Loucy (cell line): ENCODE results near the gene ITPK1.

Source experiments
- H2AFZ ChIP-seq: fragments of 200-600 bp; sonication (generic); 2 replicates; pipeline ENCODE4 v1.6.0; 2016; ENCODE audit warnings: antibody characterized with exemption, mild to moderate bottlenecking, low read length, moderate library complexity
- H3F3A ChIP-seq: fragments of 200-600 bp; 2 replicates; pipeline ENCODE4 v1.6.0; 2016; ENCODE audit warnings: antibody characterized with exemption, low read depth, mild to moderate bottlenecking
- H3K27me3 ChIP-seq: fragments of 200-600 bp; sonication (generic); 2 replicates; pipeline ENCODE4 v1.6.1; 2014; ENCODE audit warnings: low read length, mild to moderate bottlenecking; ENCODE audit not compliant: insufficient read depth, poor library complexity, severe bottlenecking
- H3K36me3 ChIP-seq: fragments of 200-600 bp; sonication (generic); 2 replicates; pipeline ENCODE4 v1.6.1; 2016; ENCODE audit warnings: low read length; ENCODE audit not compliant: insufficient read depth
- H3K4me1 ChIP-seq: fragments of 200-600 bp; sonication (generic); 2 replicates; pipeline ENCODE4 v1.5.1; 2014; ENCODE audit warnings: low read length, mild to moderate bottlenecking; ENCODE audit not compliant: insufficient read depth, poor library complexity, severe bottlenecking
- H3K4me2 ChIP-seq: fragments of 200-600 bp; sonication (generic); 2 replicates; pipeline ENCODE4 v1.6.0; 2014; ENCODE audit warnings: antibody characterized with exemption, low read length, low read depth, mild to moderate bottlenecking; ENCODE audit not compliant: poor library complexity, severe bottlenecking
- H3K4me3 ChIP-seq: fragments of 200-600 bp; sonication (generic); 2 replicates; pipeline ENCODE4 v1.5.1; 2014; ENCODE audit warnings: low read length, mild to moderate bottlenecking, mixed read lengths; ENCODE audit not compliant: poor library complexity, severe bottlenecking
- H3K79me2 ChIP-seq: fragments of 200-600 bp; sonication (generic); 2 replicates; pipeline ENCODE4 v1.6.1; 2014; ENCODE audit warnings: low read length; ENCODE audit not compliant: insufficient read depth
- H3K9ac ChIP-seq: fragments of 200-600 bp; sonication (generic); 2 replicates; pipeline ENCODE4 v1.6.0; 2014; ENCODE audit warnings: mild to moderate bottlenecking, low read depth, low read length, moderate library complexity; ENCODE audit not compliant: poor library complexity, severe bottlenecking
- H3K9me2 ChIP-seq: fragments of 200-600 bp; sonication (generic); replicated peaks from 2 replicates; pipeline ENCODE4 v1.6.1; 2016; ENCODE audit warnings: low read depth, low read length, mixed read lengths
- H3K9me3 ChIP-seq: fragments of 200-600 bp; sonication (generic); 2 replicates; pipeline ENCODE4 v1.6.1; 2014; ENCODE audit warnings: mild to moderate bottlenecking, antibody characterized with exemption, low read length, low read depth; ENCODE audit not compliant: insufficient read depth
- H4K20me1 ChIP-seq: fragments of 200-600 bp; sonication (generic); 2 replicates; pipeline ENCODE4 v1.6.0; 2014; ENCODE audit warnings: antibody characterized with exemption, low read length, mild to moderate bottlenecking; ENCODE audit not compliant: insufficient read depth, poor library complexity, severe bottlenecking
- EZH2phosphoT487 ChIP-seq: fragments of 200-600 bp; IDR thresholded peaks from 2 replicates; pipeline ENCODE4 v1.6.1; 2018; ENCODE audit warnings: antibody characterized with exemption, mild to moderate bottlenecking, moderate library complexity, borderline replicate concordance
- TF ChIP-seq, protein P1 (sequence below): fragments of 200-600 bp; sonication (generic); conservative IDR thresholded peaks from 2 replicates; pipeline ENCODE4 v1.5.1; 2014; ENCODE audit warnings: mild to moderate bottlenecking, antibody characterized with exemption, low read length

Gene ITPK1

DNA sequence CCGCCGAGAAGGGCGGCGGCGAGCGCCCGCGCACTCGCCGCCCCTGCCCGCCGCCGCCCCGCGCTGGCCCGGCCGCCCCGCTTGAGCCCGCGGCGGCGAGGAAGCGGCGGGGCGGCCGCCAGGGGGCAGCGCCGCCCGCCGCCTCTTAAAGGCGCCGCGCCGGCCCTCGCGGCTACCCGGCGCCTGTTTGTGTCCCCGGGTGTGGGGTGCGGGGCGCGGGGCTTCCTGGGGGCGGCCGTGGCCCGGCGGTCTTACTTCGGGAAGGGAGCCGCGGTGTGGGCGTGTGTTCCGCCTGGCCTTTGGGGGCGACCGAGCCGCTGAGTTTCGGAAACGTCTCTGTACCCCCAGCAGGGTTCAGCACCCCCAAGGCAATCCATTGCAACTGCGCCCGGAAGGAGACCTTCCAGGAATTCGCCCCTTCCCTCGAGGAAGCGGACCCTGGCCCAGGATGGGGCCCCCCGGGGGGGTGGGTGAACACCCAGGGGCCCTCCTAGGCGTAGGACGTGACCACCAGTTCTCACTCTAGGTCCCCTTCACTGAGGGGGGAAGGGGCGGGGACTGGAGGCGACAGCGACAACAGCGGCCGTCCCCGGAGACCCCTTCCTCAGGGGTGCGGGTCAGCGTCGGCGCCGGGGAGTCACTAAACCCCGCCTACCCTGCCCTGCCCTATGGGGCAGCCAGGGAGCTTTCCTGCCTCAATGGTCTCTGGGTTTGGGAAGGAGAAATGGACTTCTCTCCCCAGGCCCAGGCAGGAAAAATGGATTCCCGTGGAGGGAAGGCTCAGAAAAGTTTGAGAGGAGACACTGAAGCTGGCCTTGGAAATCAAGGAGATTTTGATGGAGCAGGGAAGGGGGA, at the start of gene ITPK1:
Gene ITPK1 (minus strand): TSS at position 105 of the 855 bp plus-strand sequence. CDS start 762 bp downstream, outside the sequence.
- no peaks in the 10 kb centered on the region for H3K9me2 ChIP-seq
- peaks cover 15% of the 10 kb centered on the region for H4K20me1 ChIP-seq
- H3K4me1 ChIP-seq, result peaks cover 28% of the 10 kb centered on the region
- H3K4me3 ChIP-seq, result peak within 1 kb of the TSS; percentile 96
- H2AFZ ChIP-seq, result peak within 1 kb of the TSS; percentile 91
- no peaks in the 10 kb centered on the region for H3K9me3 ChIP-seq
- H3K4me2 ChIP-seq, result peak within 1 kb of the TSS; percentile 86
- H3K79me2 ChIP-seq, result peaks cover 33% of the 10 kb centered on the region
- no peaks in the 10 kb centered on the region for H3K36me3 ChIP-seq
- peak within 1 kb of the TSS; percentile 85 for H3K9ac ChIP-seq
- TF ChIP-seq, protein P1, sequence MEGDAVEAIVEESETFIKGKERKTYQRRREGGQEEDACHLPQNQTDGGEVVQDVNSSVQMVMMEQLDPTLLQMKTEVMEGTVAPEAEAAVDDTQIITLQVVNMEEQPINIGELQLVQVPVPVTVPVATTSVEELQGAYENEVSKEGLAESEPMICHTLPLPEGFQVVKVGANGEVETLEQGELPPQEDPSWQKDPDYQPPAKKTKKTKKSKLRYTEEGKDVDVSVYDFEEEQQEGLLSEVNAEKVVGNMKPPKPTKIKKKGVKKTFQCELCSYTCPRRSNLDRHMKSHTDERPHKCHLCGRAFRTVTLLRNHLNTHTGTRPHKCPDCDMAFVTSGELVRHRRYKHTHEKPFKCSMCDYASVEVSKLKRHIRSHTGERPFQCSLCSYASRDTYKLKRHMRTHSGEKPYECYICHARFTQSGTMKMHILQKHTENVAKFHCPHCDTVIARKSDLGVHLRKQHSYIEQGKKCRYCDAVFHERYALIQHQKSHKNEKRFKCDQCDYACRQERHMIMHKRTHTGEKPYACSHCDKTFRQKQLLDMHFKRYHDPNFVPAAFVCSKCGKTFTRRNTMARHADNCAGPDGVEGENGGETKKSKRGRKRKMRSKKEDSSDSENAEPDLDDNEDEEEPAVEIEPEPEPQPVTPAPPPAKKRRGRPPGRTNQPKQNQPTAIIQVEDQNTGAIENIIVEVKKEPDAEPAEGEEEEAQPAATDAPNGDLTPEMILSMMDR, result peak; percentile 19; the same call in 1 of the 2 replicates
- TF ChIP-seq EZH2phosphoT487, result no peak
- H3F3A ChIP-seq, result no peaks in the 10 kb centered on the region
- no peaks in the 10 kb centered on the region for H3K27me3 ChIP-seq

DNA sequence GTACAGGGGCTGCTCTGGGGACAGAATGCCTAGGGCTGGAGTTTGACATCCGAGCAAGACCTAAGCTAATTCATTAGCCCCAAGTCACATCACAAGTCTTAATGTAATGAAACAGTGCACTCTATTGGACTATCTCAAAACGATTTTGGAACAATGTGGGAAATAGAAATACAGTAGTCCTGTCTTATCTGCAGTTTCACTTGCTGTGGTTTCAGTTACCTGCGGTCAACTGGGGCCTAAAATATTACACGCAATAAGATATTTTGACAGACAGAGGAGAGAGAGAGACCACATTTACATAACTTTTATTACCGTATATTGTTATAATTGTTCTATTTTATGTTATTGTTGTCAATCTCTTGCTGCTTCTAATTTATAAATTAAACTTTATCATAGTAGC, 47.8 kb upstream of the ITPK1 start:
- Histone ChIP-seq H4K20me1 (no peaks in the 10 kb centered on the region), H3K4me3 (no peak overlapping the region), H3K9me2 (no peaks in the 10 kb centered on the region), H3K36me3 (no peaks in the 10 kb centered on the region), H3K79me2 (no peaks in the 10 kb centered on the region), H3K27me3 (no peaks in the 10 kb centered on the region), H3K4me1 (no peaks in the 10 kb centered on the region), H3K9me3 (no peaks in the 10 kb centered on the region), H2AFZ (no peak overlapping the region), H3F3A (no peaks in the 10 kb centered on the region), H3K9ac (no peak overlapping the region), H3K4me2 (no peak overlapping the region)
- TF ChIP-seq EZH2phosphoT487, result no peak
- TF ChIP-seq, protein P1, result peak; percentile 19; the same call in 1 of the 2 replicates

DNA sequence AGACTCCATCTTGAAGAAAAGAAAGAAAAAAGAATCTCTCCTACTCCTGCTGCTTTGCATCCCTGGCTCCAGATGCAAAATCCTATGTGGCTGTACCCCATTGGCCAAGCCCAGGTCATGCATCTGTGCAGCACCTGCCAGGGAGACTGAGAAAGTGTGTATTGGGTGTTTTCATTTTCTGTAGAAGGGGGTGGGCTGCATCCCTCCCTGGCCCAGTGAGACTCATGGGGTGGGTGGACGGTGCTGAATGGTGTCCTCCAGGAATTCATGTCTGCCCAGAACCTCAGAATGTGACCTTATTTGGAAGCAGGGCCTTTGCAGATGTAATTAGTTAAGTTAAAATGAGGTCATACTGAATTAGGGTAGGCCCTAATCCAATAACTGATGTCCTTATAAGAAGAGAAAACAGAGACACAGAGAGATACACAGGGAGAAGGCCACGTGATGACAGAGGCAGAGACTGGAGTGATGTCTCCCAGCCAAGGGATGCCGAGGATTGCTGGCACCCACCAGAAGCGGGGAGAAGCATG, 45.8 kb upstream of the ITPK1 start:
- H3K9ac ChIP-seq, result no peak overlapping the region
- H4K20me1 ChIP-seq, result no peaks in the 10 kb centered on the region
- no peaks in the 10 kb centered on the region for H3K79me2 ChIP-seq
- H2AFZ ChIP-seq, result no peak overlapping the region
- H3K4me3 ChIP-seq, result no peak overlapping the region
- no peaks in the 10 kb centered on the region for H3K27me3 ChIP-seq
- TF ChIP-seq, protein P1, result no peak
- no peaks in the 10 kb centered on the region for H3K4me1 ChIP-seq
- no peaks in the 10 kb centered on the region for H3F3A ChIP-seq
- no peaks in the 10 kb centered on the region for H3K36me3 ChIP-seq
- no peaks in the 10 kb centered on the region for H3K9me3 ChIP-seq
- no peak overlapping the region for H3K4me2 ChIP-seq
- H3K9me2 ChIP-seq, result no peaks in the 10 kb centered on the region
